Sigmoid colon (tissue), 4 donors: ENCODE data around the gene FBL.

Source experiments
- POLR2A ChIP-seq, 2 donors: fragments of 450-650 bp; IDR thresholded peaks; one replicate each; pipeline ENCODE4 v1.6.1; 2016; ENCODE audit warnings: antibody characterized with exemption in 2 of 2, mild to moderate bottlenecking in 2 of 2, moderate library complexity in 2 of 2
- POLR2AphosphoS5 ChIP-seq, 4 donors: sonication (generic); formaldehyde crosslinking; IDR thresholded peaks; one replicate each; pipeline ENCODE4 v1.6.1; 2017; ENCODE audit warnings: antibody characterized with exemption in 4 of 4
- TF ChIP-seq, protein P1 (sequence below), 4 experiments: fragments of 450-650 bp in 3 of 4; fragments of 200-600 bp in 1 of 4; IDR thresholded peaks; one replicate each; pipeline ENCODE4 v1.5.1; 2016 to 2019; ENCODE audit warnings: antibody characterized with exemption in 4 of 4, mild to moderate bottlenecking in 3 of 4, moderate library complexity in 2 of 4

DNA sequence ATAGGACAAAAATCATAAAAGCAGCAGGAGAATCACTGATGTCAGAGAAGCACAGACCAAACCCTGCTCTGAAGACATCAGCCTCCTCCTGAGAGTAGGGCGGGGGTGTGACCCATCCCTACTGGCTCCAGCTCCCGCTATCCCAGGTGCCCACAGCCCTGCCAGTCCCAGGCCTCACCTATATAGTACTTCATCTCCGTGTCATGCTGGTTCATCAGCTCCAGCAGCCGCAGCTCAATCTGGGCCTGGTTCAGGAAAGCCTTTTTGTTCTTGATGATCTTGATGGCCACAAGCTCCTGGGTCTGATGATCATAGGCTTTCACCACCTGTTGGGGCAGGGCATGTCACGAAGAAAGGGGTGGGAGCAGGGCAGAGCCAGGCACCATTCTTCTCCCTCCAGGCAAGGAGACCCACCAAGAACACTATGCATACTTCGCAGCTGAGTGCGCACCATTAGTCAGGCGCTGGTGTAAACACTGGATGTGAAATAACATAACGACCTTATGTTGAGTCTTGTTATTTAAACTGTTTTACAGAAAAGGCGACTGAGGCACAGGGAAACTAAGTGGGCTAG lies 16.4 kb downstream of the FBL start:
- TF ChIP-seq, protein P1, sequence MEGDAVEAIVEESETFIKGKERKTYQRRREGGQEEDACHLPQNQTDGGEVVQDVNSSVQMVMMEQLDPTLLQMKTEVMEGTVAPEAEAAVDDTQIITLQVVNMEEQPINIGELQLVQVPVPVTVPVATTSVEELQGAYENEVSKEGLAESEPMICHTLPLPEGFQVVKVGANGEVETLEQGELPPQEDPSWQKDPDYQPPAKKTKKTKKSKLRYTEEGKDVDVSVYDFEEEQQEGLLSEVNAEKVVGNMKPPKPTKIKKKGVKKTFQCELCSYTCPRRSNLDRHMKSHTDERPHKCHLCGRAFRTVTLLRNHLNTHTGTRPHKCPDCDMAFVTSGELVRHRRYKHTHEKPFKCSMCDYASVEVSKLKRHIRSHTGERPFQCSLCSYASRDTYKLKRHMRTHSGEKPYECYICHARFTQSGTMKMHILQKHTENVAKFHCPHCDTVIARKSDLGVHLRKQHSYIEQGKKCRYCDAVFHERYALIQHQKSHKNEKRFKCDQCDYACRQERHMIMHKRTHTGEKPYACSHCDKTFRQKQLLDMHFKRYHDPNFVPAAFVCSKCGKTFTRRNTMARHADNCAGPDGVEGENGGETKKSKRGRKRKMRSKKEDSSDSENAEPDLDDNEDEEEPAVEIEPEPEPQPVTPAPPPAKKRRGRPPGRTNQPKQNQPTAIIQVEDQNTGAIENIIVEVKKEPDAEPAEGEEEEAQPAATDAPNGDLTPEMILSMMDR (IDR thresholded peaks at IDR 0.05): no peak
- TF ChIP-seq POLR2A (IDR thresholded peaks at IDR 0.05) (no peak), POLR2AphosphoS5 (IDR thresholded peaks at IDR 0.05) (no peak)
